ENCODE results near the gene DLGAP4.

The DLGAP4 gene

DNA sequence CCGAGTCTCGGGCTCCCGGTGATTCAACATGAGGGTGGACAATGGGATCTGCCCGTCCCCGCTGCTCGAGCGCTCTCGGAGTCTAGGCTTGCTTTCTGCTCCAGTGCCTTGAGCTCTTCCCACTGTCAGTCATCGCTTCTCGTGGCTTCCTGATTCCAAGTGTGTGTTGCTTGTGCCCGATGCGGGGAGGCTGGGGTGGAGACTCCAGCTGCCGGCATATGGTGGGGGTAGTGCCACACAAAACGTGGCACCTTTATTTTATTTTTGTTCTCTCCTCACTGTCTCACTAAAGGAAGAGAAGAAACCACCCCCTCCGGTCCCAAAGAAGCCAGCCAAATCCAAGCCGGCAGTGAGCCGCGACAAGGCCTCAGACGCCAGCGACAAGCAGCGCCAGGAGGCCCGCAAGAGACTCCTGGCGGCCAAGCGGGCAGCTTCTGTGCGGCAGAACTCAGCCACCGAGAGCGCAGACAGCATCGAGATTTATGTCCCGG lies 220.4 kb downstream of the DLGAP4 start:
- DNase-seq, result peak in 2 of 56 donors; percentile 5

DNA sequence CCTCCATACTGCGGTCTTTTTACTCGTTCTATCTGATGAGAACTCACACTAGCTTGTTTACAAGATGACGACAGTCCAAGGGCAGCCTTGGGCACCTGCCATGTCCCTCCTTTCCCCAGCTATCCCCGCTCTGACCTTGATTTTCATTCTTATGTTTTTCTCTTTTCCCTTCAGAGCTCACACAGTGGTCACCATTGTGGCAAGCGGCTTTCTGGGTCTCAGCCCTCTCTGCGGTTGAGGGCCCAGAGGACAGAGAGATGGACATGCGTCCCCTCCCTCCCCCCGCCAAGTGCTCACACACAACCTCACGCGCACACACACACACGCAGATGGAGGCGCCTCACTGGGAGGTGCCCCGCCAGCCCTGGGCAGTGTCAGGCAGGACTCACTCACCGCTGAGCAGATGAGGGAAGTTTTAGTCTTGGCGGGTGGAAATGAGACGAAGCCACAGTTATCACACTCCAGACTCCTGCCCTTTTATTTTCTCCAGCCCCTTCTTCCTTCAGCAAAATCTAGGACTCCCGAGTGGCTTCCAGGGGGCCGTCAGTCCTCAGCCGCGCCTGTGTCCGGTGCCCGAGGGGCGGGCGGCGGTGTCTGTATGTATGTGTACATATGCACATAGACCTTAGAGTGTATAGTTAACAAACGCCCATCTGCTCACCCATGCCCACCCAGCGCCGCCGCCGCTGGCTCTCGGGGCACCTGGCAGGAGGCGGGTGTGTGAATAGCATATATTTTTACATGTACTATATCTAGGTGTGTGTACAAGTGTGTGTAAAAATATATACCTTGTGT lies 221.4 kb downstream of the DLGAP4 start:
- DNase-seq, result no peak

DNA sequence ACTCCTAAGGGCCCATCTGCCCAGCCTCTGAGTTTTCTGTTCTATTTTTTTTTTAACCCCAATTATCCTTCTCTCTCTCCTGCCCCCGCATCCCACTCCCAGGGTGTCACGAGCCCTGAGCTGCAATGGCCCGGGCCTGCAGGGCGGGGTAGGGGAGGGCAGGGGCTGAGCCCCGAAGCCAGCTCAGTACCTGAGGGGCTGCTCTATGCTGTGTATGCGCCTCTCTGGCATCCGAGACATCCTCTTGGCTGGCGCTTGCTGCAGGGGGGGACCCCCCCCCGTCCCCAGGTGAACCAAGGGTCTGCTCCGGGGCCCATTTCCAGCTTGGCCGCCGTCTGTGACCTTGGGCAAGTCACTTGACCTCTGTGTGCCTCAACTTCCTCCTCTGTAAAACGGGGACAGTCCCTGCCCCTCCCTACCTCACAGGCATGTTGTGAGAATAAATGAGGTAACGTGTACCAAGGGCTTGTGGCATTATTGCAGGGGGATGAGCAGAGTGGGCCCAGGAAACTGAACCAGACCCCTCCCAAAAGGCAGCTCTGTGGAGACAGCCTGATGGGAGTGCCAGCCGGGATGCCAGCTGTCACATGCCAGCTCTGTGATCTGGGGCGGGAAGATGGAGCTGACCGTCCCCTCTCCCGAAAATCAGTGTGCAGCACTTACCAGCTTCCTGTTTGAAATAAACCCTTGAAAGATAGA lies 222.2 kb downstream of the DLGAP4 start:
- no peak for DNase-seq

DNA sequence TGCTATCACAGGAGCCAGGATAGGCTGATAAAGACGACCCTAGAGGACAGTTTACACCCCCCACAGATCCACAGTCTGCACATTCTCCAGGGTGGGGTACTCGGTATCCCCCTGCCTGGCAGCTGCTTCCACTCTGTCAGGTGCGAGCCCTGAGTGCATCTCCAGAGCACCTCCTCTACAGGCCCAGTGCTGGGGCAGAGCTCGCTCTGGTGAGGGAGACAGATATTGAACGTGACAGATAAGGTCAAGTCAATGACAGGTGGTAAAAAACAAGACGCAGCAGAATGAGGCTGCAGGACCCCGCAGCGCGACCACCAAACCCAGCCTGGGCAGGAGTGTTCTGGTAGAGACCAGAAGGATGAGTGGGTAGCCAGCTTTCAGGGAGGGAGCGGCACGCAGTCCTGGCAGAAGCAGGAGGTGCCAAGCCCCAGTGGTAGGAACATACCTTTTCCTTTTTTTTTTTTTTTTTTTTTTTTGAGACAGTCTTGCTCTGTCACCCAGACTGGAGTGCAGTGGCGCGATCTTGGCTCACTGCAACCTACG lies 222.8 kb downstream of the DLGAP4 start:
- DNase-seq, result no peak

DNA sequence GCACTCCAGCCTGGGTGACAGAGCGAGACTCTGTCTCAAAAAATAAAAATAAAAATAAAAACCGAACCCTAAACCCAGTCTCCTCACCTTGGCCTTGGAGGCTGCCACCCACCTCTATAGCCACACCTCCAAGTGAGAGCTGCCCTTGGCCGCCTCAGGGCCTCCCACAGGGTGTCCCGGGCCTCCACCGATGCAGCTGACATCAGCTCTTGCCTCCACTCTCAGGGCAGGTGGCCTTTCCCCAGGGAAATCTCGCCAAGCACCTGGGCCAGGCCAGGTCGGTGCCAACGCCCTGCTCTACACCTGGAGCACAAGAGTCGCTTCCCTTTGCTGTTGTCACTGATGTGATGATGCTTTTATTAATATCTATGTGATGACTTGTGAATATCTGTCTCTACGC lies 226.2 kb downstream of the DLGAP4 start:
- DNase-seq, result no peak

DNA sequence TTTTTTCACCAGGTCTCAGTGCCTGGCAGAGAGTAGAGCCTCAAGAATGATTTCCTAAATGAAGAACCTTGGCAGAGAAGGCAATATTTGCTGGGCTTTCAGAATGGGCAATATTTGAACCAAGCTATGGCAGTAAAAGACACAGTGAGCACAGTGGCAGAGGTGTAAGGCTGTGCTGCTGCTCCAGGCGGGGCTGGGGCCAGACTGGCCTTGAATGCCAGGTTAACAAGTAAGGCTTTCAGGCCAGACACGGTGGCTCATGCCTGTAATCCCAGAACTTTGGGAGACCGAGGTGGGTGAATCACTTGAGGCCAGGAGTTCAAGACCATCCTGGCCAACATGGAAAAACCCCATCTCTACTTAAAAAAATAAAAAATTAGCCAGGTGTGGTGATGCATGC lies 226.7 kb downstream of the DLGAP4 start:
- no peak for DNase-seq

DNA sequence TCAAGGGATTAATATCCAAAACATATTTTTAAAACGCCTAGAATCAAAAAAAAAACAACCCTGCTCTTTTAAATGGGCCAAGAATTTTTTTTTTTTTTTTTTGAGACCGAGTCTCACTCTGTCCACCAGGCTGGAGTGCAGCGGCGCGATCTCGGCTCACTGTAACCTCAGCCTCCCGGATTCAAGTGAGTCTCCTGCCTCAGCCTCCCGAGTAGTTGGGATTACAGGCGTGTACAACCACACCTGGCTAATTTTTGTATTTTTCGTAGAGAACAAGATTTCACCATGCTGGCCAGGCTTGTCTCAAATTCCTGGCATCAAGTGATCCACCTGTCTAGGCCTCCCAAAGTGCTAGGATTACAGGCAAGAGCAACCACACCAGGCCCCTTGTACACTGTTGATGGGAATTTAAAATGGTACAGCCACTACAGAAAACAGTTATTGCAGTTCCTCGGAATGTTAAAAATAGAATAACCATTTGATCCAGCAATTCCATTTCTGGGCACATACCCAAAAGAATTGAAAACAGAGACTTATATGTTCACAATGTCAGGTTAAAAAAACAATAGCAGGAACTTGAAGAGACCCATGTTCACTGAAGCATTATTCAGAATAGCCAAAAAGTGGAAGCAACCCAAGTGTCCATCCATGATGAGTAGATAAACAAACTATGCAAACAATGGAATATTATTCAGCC lies 232.0 kb downstream of the DLGAP4 start:
- DNase-seq, result no peak

DNA sequence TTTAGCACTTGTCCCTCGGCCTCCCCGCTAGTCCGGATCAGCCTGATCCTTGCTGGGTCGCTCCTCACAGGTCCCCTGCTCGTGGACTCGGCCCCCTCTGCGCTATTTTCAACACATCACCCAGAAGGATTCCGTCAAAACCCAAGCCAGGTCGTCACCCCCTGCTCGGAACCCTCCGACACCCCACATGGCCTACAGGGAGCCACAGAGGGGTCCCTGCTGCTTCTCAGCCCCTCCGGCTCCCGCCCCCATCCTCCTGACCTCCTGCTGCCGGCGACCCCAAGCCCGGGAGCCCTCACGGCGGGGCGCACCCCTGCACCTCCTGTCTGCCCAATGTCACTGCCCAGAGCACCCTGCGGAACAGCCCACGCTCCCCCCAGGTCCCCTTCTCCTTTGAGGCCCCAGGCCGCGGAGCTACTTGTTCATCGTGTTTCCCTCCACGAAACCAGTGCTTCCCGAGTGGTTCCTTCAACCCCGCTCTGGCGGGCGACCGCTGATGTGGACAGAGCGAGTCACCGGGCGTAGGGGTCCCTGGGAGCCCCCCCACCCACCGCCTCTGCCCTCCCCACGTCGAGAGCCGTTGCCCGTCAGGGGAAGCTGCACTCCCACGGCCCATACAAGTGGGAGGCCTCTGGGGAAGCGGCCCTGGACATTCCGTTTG lies 234.5 kb downstream of the DLGAP4 start:
- DNase-seq, result no peak

DNA sequence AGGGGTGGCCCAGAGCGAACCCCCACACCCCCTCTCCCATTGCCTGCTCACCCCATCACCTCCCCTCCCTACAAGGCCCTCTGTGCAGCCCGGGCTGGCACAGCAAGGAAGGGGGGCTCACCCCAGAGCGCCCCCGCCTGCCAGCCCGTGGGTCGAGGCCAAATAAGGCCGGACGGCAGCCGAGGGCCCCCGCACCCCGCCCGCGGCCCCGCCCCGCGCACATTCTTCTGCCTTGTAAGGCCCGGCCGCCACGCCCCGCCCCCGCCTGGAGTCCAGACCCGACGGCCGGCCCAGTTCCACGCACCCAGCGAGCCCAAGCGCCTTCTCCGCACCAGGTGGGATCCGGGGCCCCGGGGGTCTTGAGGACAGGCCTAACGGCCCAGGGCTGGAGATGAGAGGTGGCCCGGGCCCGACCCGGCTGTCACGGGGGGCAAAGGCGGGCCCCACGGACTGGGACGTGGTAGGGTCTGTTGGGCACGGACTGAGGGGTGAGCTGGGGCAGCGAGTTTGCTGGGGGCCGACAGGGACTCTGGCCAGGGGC lies 235.2 kb downstream of the DLGAP4 start, which contains the start of gene MYL9:
Gene MYL9 (plus strand): TSS at position 293 of the 541 bp plus-strand sequence. CDS start 3,366 bp downstream, outside the sequence.
- DNase-seq, result peak in 3 of 56 donors; percentile 8 to 22 (median 17)

DNA sequence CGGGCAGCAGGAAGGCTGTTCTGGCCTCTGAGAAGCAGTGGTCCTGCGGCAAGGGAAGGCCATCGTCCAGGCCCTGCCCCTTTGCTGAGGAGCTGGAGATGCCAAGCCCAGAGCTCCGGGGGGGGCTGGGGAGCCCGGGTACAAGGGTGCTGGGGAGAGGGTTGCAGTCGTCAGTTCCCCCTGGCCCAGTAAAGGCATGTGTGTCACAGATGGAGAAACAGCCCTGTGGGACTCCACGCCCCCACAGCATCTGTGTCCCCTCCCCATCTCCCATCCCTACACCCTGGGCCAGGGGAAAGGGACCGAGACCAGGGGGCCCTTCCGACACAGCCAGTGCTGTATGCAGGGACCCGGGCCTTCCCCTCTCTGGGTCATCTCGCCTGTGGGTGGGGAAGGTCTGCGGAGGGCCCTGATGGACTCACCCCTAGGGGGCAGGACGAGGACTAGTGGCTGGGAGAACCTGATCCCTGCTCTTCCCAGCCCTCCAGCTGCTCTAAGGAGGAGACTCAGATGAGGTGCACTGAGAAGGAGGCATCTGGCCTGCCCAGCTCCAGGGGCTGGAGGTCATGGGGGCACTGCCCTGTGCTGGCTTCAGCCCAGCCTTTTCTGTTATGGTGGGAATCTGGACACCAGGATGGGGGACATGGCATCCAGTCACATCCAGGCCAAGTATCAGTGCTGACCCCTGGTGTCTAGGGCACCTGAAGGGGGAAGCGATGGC lies 235.8 kb downstream of the DLGAP4 start:
- no peak for DNase-seq

DNA sequence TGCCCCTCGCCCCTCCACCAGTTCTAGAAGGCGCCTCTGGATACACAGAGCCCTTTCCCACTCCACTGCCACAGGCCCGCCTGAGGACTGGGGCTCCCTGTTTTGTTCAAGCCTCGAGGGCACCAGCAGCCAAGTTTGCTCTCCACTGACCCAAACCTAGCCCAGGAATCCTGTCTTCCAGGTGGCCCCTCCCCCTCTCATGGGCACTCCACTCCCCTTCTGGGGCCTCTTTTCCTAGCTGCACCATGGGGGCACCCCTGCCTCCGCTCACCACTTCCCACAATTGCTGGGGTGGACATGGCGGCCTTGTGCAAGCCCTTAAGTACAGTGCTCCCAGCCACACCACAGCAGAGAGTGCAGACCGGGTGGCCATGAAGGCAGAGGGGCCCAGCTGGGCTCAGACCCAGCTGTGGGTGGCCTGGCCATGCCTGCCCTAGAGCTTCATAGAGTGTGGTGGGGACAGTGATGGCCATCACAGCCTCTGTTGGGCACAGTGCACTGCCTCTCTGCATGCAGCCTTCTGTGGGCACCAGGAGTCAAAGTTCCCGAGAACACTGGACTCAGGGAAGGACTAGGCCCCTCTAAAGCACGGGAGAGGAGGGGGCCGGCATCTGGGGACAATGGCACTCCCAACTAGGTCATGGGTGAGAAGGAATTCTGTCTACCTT lies 236.5 kb downstream of the DLGAP4 start:
- no peak for DNase-seq

DNA sequence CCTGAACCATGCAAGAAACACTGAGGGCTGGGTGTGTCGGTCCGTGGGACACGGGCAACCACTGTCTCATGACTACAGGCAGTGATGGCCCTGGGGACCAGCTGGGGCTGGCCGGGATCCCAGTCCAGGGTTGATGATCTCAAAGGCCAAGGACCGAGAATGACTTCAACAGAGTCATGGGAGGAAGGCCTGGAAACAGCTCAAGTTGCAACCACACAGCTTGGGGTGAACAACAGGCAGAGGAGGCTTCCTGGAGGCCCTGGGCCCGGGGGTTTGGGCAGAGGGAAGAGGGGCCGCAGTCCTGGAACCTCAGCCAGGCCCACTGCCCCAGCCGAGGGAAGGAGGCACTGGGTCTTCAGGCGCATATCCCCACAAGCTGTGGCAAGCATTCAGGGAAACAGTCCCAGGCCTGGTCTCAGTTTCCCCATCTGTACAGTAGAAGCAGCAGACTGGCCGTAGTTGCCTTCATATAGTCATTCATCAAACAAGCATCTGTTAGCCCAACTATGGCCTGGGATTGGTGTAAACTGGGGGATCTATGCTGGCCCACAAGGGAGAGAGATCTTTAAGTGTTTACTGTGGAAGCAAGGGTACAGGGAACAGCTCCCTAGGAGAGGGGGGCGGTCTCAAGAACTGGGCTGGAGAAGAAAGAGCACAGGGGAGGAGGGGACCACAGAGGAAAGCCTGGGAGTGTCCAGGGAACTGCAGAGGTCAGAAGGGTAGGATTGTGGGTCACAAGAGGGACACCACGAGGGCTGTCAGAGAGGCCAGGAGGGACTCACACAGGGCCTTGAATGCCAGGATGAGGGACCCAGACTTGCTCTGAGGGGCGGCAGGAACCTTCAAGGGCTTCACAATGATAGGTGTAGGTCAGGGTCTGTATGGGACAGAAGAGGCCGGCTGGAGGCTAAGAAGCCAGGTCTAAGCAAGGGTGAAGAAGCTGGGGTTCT lies 237.3 kb downstream of the DLGAP4 start:
- DNase-seq, result peak in 3 of 56 donors; percentile 15 to 23 (median 17)

DNA sequence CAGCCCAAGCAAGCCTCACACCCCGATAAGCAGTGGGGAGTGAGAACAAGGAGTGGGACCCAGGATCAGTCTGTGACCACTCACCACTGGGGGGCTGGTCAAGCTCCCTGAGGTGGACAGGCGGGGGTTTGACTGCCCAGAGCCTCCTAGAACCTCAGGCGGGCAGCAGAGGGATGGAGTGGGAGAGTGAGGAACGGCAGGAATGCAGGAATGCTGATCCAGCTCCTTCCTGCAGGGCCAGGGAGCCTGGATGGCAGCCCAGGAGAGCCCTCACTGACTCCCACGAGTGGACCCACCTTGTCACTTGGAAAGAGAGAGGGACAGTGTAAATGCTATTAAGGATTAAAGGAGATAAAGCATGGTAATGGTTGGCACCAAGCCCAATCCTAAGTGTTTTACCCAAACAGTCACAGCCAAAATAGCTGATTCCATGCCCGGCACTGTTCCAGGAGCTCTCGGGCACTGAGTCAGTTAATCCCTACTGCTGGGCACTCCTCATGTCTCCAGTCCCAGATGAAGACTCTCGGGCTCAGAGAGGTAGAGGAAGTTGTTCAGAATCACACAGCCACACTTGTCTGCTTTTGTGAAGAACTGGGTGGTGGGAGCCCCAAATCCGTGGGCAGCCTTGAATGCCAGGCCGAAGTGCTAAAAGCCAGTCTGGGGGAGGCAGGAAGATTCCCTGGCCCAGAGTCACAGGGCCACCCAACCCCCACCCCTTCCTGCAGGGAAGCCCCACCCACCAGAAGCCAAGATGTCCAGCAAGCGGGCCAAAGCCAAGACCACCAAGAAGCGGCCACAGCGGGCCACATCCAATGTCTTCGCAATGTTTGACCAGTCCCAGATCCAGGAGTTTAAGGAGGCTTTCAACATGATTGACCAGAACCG lies 238.2 kb downstream of the DLGAP4 start:
- no peak for DNase-seq

DNA sequence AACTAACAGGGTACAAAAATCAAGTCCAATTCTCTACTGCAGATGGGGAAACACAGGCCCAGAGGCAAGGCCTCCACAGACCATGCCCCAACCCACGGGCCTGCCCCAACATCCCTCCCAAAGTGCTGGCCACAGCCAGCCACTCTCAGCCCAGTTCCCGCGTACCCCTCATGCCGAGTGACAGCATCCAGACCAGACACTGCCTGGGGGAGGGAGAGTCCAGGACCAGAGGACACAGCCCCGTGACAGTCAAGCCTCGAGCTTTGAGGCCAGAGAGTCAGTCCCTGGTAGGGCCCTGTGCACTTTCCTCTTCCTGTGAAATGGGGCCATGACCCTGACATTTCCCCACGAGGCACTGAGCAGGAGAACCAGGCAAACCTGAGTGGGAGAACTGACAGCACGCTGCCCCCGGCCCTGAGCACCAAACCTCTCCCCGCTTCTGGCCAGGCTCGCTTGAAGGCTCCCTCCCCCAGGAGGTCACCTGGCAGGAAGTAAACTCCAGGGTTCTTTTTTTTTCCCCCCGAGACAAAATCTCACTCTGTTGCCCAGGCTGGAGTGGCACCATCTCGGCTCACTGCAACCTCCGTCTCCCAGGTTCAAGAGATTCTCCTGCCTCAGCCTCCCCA lies 240.1 kb downstream of the DLGAP4 start:
- DNase-seq, result no peak

DNA sequence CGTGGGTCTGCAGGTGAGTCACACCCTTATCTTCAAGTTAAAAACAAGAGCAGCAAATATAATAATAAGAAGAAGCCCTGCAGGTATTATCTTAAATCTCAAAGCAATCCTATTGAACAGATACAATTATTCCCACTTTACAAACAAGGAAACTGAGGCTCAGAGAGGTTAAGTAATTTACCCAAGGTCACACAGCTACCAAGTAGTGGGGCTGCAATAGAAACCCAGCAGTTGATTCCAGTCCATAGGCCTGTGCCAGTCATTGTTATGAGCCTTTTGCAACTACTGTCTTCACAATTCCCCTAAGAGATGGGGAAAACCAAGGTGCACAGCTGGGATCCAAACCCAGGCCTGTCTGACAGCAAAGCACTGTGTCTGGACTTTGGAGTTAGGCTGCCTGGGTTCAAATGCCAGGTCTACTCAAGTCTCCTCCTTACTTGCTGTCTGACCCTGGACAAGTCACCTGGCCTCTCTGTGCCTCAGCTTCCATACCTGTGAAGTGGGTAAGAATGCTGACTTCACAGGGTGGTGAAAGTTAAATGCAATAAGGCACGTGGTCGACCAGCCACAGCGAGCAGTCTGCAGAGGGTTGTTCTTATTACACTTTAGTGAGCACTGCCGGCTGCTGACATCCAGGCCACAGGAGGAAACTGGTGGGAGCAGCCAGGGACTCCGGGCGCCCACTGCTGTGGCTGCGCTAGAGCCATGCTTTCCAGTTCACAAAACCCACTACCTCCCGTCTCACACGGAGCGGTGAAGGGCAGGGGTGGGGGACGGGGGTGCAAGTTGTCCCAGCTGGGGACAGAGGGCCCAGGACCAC lies 241.3 kb downstream of the DLGAP4 start:
- DNase-seq, result no peak

DNA sequence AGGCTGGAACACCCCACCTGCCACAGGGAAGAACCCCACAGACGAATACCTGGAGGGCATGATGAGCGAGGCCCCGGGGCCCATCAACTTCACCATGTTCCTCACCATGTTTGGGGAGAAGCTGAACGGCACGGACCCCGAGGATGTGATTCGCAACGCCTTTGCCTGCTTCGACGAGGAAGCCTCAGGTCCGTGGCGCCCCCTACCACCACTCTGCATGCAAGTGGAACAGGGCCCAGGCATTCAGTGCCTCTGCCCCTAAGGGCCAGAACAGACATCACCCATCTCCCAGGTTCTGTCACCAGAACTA lies 241.8 kb downstream of the DLGAP4 start:
- DNase-seq, result no peak

Measured in nucleus accumbens (tissue), 56 donors.